DMS53 (cell line): ENCODE results near the gene ZNF618.

ENCODE experiments used
- DNase-seq: peaks from one replicate; lab custom pipeline; 2025; lab: John Stamatoyannopoulos, UW

ZNF618 gene

DNA sequence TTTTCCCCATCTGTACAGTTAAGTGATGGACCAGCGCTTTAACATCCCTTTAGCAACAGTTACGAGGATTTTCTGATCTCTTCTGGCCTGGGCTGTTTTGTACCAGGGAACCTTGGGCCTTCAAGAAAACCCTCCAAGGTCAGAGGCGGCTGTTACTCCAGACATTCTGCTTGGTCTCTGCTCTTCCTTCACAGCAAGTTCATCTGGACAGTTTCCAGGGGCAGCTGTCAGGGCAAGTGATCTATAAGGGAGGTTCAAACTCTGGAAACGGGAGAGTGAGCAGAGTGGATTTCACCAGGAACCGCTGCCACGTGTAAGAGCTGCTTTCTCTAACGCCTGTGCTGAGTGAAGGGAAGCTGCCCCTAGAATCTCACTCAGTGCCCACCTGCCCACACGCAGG lies 36.7 kb downstream of the ZNF618 start:
- DNase-seq = no peak

DNA sequence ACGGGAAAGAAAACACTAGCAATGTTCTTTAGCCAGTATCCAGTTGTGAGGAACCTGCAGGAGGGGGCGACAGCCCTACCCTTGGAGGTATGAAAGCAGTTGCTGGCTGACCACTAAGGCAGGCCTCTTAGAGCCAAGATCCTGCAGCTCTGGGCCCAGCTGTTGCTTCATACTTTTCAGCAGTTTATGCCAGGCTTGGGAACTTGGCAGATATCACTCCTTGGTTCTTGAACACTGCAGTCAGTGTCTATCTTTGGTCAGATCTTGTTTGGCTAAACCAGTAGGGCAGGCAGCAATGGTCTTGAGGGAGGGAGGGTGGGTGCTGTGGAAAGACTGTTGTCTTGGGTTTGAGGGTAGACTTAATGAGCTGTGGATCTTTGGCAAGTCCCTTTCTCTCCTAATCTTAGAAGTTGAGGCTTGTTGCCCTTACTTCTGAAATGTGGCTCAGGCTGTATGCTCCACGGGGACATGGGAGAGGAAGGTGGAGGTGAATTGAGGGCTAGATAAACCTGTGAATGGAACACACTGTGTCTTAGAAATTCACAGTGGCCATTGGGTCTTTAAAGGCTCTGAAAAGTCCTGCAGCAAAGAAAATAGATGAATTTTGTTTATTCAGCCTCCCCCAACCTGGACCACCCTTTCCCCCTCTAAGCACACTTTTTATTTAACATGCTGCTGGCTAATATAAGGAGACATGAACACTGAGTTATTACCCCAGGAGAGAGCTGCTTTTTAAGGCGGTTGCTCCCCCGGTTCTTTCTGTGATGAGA lies 37.5 kb downstream of the ZNF618 start:
- DNase-seq = no peak

DNA sequence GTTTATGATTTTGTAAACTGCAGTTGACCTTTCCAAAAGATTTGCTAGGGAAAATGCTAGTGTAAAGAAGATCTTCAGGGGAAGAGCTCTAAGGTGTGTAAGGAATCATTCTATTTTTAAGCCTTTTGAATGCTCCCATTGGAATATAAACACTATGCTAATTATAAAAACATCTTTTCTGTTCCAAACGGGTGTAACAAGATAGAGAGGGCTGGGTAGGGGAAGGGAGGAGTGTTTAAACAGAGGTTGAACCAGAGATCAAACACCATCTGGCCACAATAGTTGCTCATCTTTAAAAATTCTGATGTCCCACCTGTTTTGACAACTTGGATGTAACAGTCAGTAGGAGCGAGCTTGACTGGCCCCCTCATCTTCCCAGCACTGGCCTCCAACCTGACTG lies 38.4 kb downstream of the ZNF618 start:
- no peak for DNase-seq

DNA sequence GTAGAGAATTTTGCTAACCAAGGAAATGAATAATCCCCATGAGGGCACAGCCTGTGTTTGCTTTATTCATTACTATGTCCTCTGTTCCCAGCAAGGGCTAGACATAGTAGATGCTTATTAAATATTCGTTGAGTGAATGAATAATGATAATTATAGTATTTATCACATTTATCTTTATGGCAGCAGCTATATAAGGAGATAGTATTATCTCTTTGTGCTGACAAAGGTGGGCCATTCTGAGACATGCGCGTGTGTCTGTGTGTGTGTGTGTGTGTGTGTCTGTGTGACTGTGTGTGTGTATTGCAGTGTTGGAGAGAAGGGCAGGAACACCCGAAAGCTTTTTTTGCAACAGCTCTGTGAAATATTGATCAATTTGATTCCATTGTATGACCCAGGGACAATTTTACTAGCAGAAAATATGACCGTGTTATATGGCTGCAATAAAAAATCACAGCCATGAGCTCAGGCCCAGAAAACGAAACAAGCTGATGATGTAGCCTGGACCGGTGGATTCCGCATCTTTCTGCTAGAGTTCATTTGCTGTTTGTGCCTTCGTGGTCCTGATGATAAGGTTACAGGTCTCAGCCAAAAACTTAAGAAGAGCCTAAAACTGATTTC lies 39.8 kb downstream of the ZNF618 start:
- DNase-seq = no peak

DNA sequence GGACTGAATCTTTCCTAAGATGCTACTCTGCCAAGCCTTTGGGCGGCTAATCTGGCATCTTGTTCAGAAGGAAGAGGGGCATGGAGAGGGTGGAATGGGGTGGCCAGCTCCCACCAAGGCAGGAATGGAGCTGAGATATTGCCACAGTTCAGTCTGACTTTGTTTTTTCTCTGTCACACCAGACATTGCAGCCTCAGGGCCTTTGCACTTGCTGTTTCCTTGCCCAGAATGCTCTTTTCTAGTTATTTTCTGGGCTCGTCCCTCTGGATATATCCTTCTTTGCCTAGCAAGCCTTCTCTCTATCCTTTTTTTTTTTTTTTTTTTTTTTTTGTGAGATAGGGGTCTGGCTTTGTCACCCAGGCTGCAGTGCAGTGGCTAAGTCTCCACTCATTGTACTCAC lies 40.8 kb downstream of the ZNF618 start:
- DNase-seq = no peak

DNA sequence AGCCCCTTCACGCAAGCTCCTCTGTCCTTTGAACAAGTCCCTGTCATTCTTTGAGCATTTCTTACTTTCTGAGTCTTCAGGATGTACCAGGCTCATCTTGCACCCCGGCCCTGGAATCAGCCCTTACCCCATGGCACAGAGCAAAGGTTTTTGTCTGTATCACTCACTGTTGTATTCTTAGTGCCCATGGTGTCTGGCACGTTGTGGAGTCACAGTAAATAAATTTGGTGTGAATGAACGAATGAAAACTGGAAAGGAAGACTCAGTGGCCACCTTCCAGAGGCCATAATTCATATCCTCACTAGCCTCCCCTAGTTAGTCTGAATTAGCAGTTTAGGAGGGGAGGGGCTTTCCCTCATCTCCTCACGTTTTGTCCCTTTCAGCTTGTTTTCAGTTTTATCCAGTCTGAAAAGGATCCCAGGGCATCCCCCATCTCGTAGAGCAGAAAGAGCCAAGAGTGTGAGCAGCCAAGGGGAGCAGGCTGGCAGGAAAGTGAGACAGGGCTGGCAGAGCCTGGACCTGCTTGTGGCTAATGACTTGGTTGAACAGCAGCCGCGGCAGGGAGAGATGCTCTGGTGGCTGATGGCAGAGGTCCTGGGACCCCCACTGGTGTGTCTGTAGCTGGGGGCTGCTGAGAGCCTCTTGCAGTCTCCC lies 42.7 kb downstream of the ZNF618 start:
- DNase-seq = no peak

DNA sequence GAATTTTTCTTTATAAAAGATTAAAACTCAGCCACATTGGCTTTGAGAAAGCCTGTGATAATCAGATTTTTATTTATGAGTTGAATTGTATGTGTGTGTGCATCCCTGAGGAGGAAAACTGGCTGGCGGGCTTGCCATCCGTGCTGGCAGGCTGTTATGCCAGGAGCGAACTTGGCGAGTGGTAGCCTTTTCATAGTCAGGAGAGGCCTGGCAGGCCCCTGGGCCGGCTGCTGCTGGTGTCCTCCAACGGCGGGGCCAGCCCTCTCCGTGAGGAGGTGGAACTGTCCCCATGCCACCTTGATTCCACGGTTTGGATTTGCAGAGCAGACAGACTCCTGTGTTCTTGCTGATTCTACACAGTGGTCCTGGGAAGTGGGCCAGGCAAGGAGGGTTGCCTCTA lies 43.3 kb downstream of the ZNF618 start:
- DNase-seq = no peak

DNA sequence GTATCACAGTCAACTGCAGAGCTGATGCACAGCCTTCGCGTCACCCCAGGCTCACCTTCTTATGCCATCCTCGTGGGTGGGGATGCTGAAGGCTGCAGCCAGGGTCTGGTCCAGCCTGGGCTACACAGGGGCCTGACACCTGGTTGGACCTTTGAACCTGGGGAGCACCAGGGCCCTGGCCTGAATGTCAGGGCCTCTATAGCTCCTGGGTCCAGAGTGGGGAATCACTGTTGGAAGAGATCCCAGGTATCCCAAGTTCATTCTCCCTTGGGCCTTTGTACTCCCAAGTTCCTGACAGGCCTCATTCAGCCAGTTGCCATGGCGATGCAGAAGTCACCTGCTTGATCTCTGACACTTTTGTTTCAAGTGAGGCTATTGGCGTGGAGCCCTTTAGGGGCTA lies 43.8 kb downstream of the ZNF618 start:
- peak; percentile 11 for DNase-seq

DNA sequence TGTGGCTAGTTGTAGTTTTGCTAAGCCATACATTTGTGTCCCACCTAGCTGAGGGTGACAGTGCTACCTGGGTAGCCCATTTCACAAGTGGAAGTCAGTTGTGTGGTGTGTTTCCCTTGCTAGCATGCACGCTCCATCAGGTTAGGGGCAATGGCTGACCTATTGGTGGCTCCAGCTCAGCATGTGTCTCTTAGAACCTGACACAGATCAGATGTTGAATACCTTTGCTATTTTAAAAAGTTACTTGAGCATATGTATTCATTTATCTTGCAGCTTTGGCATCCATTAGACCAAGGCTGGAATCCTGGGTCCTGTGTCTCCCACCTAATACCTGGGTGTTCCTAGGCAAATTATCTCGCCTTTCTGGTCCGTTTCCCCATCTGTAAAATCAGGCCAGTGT lies 44.8 kb downstream of the ZNF618 start:
- no peak for DNase-seq

DNA sequence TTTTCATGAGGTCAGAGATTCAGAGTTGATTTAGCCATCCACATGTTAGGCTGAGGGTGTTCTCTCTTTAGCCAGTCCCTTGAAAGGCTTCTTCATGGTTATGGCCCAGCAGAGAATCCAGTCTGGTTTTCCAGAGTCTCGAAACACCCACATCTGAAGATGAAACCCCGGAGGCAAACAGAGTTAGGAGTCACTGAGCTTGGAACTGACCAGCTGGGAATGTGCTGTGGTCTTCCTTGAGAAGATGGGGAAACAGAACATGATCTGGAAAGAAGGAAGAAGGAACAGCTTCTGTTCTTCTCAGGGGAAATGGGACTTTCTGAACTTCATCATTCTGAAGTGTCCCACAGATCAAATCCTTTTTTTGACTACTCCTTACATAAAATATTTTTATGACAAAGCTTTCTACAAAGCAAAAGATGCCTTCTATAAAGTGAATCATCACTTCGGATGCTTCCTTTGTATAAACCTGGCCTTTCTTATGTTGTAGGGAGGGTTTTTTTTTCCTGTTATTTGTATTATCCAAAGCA lies 45.4 kb downstream of the ZNF618 start:
- no peak for DNase-seq

DNA sequence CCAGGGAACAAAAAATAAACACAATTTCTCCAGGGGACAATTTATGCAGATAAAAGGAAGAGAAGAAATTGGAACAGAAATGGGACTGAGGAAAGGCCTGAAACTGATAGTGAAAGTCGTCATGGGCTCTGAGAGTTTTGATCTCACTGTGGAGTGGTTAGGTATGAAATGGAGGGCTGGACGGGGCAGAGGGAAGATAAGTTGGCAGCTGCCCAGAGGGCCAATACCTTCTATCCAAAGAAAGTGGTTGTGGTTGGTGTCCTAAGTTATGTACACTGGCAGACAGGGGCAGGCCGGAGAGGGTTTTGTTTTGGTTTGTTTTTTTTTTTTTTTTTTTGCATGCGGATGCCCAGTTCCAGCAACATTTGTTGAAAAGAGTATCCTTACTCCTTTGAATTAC lies 46.1 kb downstream of the ZNF618 start:
- no peak for DNase-seq

DNA sequence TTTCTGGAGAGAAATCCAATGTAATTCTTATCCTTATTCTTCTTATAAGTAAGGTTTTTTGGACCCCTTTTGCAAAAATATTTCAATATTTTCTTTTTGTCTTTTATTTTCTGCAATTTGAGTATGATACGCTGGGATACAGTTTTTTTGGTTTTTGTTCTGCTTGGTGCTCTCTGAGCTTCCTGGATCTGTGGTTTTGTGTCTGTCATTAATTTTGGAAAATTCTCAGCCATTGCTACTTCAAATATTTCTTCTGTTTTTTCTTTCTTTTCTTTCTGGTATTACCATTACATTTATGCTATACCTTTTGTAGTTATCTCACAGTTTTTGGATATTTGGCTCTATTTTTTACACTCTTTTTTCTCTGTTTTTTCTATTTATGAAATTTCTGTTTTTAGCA lies 50.1 kb downstream of the ZNF618 start:
- DNase-seq = no peak

DNA sequence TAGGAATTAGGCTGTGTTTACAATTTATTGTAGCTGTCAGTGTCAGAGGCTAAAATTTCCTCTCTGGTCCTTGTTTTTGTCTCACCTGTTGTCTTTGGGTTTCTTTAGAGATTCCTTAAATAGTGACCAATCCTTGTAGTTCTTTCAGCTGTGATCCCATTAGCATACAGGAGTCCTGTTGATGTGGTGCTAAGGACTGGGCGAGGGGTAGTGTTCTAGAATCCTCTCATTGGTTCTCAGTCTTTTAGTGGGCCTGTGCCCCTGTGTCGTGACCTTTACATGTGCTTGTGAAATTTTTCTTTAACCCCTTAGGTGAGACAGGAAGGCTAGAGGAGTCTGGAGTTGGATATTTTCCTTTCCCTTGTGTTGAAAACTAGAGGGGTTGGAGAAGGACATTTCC lies 51.2 kb downstream of the ZNF618 start:
- DNase-seq = no peak

DNA sequence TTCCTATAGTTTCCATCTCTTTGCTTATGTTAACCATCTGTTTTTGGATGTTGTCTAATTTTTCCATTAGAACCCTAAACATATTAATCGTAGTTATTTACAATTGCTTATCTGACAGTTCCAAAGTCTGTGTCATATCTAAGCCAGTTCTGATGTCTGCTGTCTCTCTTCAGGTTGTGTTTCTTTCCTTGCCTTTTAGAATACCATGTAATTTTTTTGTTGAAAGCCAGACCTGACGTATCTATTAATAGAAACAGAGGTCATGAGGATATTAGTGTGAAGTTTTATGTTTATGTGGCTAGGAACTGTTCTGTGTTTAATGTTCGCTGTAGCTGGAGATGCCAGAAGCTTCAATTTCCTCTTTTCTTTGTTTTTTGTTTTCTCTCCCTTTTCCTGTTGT lies 52.2 kb downstream of the ZNF618 start:
- no peak for DNase-seq

DNA sequence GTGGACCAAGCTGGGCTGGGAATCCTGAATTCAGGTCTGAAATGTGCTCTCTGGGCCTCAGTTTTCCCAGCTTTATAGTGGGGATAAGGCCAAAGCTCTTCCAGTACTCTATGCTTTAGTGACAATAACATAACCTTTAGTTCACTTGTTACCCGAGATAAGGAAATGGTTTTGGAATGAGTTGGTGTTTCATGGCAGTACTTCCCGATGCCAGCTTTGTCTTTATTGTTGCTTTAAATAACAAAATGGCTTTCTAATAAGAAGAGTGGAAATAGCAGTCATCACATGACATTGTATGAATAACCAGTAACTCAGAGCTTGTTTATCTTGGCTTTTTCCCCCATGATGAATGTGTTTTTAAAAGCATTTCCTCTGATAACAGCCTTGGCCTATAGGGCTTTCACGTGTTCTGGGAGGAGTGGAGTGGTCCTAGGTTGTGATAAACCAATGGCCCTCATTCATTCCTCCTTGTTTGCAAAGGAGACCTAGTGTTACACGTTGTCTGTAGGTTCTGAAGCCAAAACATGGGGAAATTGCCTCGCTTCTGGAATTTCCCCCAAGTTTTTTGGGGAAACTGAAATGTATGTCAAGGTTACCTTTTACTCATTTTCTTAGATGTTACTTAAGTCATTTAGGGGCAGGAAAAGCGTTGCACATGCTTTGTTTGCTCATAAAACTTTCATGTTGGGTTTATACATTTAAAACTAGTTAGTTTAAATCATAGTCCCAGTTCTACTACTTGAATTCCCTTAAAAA lies 53.7 kb downstream of the ZNF618 start:
- no peak for DNase-seq

DNA sequence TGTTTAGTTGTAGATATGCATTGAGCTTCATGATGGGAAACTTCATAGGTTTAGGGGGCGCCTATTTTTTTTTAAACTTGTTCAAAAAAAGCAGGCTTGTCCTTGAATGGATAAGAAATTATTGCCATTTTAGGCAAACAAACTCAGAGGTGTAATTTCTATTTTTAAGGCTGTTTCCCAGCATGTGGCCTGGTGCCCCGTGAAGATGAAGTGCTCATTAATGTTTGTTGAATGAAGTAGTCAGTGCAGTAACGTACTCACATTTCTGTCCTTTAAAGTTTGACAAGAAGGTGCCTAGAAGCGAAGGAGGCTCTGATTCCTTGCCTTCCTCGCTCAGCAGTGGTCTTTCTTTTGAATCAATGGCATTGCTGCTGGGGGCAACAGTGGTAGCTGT lies 54.3 kb downstream of the ZNF618 start:
- no peak for DNase-seq

DNA sequence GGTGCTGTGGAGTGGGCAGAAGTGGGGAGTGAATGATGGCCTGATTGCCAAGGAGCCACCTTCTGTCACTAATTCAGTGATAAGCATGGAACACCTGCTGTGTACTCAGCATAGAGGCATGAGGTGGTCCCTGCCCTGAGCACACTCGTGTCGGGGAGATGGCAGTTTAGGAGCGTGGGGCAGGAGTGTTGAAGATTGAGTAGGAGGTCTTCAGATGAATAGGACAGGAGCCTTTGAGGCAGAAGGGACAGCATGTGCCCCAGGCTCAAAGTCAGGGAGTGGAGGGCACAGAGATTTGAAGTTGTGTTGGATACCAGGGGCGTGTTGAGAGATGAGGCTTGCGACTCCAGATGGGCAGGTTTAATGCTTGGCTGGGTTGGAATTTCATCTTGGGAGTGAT lies 55.0 kb downstream of the ZNF618 start:
- no peak for DNase-seq

DNA sequence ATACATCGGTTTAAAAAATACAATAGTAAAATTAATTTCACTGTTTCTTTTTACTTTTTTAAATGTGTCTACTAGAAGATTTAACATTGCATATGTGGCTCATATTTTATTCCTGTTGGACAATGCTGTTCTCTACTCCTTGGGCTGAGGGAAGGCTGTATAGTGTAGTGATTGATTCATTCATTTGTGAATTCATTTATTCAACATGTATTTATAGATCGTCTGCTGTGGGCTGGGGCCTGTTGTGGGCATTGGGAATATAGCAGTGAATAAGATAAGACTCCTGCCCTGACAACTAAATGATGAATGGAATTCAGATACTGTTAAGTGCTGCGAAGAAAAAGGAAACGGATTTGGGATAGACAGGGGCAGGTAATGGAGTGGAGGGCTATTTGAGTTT lies 55.7 kb downstream of the ZNF618 start:
- DNase-seq = no peak

DNA sequence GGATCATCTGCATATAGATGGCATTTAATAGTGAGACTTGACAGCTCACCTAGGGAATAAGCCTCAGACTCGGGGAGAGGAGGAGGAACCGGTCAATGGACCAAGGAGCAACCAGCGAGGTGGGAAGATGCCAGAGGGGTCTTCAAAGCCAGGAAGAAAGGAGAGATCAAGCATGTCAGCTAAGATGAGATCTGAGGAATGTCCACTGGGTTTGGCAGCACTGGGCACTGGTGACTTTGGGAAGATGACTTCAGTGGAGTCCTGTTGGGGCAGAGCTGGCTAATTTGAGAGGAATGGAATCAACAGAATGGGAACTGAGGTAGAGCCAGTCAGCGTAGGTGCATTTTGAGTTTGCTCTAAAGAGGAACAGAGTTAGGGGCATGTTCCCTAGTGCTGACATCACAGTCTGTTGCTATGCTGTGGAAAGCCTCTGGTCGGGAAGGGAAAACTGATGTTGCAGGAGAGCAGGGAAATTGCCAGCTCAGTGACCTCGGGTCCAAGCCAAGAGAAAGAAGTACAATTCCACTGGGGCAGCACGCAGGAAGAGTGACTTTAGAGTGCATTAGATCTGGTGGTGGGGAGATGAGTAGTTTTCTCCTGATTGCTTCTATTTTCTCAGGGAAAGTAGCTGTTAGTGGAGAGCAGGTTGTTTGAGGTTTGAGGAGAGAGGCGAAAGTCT lies 56.9 kb downstream of the ZNF618 start:
- no peak for DNase-seq

DNA sequence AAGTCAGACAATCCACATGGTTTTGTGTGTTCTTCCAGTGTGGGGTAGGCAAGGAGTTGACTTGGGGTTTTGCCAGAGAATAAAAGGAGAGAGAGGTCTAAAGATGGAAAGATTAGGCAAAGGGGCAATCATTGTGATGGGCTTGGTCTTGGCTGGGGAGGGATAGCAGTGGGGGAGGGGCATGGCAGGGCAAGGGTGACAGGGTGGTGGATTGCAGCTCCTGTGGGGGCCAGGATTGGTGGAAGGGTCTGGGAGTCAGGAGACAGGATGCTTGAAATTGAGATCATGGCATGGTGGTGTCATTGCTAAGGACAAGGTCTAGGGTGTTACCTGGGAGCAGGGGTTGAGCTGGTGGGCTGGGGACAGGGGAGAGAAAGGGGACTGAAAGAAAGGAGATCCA lies 57.6 kb downstream of the ZNF618 start:
- DNase-seq = no peak

DNA sequence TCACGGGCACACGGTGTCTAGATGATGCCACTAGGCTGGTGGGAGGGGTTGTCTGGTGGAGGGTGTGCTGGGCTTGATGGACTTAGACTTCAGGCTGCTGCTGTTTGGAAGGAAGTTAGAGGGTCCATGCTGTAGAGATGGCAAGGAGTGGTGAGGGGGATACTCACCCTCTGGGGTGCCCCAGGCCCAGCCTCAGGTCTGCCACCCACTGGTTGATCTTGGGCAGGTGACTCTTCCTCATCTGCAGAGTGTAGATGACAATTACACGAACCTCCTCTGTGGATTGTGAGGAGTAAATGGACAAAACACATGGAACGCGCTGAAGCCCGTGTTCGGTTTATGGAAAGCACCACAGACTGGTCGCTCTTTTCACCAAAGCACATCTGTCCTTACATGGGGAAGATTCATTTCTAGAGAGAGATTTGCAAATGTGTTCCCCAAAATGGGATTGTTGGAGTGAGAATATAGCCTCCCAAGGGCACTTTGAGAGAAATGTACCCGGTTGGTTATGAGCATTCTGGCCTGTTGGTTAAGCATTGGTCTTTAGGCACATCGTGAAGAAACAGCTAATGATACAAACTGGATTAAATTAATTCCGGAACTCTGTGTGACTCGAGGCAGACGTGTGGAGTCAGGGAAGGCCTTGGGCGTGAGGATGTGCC lies 58.2 kb downstream of the ZNF618 start:
- DNase-seq = no peak
